Putamen (tissue), 1 donor: ENCODE data around the gene KIF25.

Source experiments
- DNase-seq: peaks from one replicate; pipeline ENCODE4 v3.0.0-alpha.2; 2016; ENCODE audit warnings: low spot score

Gene KIF25

GRCh38 chr6:168050881-168051586 lies 53.6 kb downstream of the KIF25 start:
- no peak for DNase-seq

DNA sequence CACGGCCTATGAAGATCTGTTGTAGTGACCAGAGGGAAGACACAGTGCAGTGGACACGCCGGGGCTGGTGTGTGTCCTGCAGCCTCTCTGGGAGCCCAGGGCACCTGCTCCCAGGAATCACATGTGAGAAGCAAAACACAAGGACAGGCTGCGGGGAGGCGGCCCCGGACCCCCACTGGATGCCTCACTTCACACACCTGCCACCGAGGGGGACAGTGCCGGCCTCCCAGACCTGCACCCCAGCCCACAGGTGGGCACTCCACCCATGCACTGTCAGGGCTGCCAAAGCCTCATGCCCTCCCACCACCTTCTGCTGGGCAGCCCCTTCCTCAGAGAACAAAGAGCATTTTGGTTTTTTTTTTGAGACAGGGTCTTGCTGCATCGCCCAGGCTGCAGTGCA lies 54.2 kb downstream of the KIF25 start:
- no peak for DNase-seq

- no peak for DNase-seq
These were observed 54.9 kb downstream of the KIF25 start for GRCh38 chr6:168052291-168052891.

DNA sequence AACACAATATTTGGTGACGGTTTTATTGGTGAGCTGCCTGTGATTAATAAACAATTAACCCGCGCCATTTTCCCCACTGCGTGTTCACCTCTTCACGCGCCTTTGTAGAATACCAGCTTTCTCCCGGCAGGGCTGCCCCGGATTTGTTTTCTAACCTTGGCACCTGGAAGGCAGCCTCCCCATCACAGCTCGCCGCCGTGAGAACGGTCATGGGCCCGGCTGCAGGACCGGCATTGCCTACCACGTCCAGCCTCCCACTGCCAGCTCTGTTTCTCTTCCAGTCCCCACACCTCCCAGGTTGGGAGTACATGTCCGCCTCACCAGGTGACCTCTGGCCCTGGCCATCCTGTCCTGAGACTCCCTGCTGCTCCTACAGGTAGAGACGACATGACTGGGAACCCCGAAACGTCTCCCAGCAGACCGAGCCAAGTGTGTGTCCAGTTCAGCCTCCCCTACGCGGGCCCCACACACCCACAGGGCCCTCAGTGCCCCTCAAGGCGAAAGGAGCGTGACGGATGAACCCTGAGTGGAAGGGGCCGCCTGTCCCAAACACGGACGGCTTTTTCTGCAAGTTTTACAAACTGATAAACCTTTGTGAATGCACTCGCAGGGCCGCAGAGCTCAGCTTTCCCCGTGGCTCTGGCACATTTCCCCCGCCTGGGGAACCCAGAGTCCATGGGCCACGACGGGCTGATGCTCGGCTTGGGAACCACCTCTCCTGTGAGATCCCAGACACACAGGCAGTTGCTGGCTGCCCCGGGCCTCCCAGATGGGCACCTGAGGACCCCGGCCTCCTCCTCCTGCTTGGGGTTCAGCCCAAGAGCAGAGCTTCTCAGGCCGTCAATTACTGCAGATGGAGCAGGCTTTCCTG lies 55.9 kb downstream of the KIF25 start:
- DNase-seq: no peak

GRCh38 chr6:168053957-168054471 lies 56.5 kb downstream of the KIF25 start:
- no peak for DNase-seq

GRCh38 chr6:168054765-168055560 lies 57.5 kb downstream of the KIF25 start:
- no peak for DNase-seq

GRCh38 chr6:168055696-168056489 lies 58.4 kb downstream of the KIF25 start:
- no peak for DNase-seq

DNA sequence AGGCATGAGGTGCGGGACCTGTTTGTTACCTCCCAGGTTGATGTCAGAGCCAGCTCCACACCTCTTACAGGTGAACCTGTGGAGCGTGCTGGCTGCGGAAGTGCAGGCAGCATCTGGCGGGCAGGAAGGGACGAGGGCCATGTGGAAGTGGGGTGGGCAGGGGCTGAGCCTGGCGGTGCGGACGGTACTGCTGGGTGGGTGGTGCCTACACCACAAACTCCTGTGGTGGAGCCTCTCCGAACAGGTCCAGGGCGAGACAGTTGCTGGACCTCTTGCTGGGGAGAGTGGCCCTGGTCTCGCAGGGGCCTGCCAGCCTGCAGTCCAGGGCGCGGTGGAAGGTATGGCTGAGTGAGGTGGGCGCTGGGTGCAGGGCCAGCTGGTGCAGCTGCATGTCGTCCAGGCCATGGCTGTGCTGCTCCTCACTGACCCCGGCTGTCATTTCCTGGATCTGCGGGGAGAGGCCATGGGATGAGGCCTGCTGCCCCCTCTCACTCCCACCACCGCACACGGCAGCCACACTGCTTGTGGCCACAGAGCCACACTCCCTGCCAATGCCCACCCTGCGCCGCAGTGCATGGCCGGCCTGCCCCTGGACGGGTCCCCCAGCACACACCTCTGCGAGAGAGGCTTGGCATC lies 59.5 kb downstream of the KIF25 start:
- DNase-seq: no peak

DNA sequence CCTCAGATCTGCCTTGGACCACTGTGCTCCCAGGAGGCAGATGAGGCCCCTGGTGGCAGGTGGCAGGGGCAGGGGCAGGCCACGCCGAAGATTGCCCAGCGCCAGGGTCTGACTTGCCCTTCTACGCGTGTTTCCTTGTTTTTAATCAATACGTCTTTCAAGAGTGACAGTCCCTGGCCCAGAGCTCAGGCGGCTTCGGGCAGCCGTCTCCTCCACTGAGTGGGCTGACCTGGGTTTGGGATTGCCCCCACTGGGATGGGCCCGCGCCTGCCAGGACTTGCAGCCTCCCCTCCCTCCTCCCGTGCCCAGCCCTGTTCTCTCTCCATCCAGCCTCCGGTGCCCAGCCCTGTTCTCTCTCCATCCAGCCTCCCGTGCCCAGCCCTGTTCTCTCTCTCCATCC lies 60.4 kb downstream of the KIF25 start:
- no peak for DNase-seq

DNA sequence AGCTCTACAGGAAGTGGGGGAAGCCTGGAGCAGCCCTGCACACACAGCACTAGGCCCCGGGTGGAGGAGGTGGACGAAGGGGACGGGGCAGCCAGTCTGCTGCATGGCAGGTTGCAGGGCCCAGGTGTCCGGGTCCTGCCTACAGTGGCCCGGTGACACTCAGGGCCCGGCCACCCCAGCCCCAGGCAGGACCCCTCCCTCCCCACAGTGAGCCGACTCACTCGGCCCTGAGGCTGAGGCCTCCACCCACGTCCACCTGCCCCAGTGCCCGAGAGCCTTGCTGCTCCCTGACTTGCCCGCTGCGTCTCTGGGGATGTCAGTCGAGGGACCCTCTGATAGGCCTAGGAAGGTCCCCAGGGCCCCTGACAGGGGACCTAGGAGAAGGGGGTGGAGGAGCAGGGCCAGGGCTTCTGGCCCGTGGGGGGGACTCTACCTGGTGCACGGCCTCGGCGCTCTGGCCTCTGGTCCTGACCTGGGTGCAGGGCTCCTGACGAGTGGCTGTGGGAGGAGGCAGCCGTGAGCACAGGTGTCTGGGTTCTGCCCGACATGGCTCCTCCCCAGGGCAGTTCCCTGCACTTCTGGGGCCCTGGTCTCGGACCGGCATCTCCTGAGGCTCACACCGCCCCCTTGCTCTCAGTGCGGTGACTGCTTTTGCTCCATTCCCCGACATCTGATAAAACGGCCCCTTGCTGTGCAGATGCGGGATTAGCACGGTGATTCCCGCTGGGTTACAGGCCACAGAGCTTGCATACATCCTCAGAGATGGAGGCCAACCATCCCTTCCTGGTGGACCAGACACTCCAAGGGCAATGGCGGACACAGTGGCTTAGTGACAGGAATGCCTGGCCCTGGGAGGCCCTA lies 61.5 kb downstream of the KIF25 start:
- DNase-seq: no peak

DNA sequence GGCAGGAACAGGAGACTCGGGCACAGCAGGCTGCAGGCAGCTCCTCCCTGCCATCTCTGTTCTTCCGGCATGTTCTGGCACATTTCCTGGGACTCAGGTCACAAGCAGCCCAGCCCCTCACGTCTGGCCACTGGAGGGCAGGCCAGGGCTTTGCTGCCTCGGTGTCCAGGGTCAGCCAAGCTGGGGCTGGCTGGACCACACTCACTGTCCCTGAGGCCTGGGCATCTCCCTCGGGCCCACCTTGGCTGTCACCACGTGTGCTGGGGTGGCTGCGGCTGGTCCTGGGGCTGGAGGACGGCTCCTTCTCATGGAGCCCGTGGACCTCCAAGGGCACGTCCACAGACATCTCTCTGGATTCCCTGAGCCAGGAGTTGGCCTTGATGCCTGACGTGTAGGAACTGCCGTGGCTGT lies 63.1 kb downstream of the KIF25 start:
- DNase-seq: peak; percentile 66

- DNase-seq: no peak
These were observed 64.1 kb downstream of the KIF25 start for GRCh38 chr6:168061269-168062210.

GRCh38 chr6:168062346-168063289 lies 65.1 kb downstream of the KIF25 start:
- DNase-seq: no peak

DNA sequence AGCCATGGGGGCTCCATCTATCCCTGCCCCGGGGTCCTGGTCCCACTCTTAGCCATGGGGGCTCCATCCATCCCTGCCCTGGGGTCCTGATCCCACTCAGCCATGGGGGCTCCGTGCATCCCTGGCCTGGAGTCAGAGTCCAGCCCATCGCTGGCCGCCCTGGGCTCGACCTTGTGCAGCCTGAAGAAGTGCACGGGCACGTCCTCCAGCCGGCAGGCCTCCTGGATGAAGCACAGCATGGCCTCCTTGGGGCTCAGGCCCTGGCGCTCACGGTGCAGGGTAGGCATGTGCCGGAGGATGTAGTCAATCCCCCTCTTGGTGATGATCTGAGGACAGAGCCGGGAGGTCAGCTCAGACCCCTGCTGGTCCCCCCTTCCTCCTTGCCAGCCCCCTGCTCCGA lies 66.0 kb downstream of the KIF25 start:
- no peak for DNase-seq

DNA sequence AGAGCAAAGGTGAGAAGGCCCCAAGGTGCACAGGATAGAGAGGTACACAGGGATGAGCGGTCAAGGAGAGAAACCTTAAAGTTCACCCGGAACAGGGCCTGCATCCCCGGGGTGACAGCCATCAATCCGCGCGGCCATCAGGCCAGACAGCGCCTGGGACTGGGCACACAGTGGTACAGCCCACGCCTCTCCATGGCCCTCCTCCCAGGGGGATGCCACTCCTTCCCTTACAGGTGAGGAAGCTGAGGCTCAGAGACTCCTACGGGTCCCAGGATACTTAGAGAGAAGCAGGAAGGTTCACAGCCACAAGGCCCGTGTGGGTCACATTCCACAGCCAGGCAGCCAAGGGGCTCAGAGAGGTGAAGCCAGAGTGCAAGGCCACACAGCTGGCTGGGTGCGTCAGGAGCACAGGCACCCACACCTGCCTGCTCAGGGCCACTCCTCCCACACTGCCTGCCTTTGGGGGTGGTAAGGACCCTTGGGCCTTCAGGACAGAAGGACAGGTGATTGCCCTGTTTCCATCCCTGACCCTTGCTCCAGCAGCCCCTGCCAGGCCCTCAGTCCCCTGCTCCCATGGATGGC lies 66.8 kb downstream of the KIF25 start:
- DNase-seq: no peak

- DNase-seq: no peak
These were observed 69.7 kb downstream of the KIF25 start for GRCh38 chr6:168067081-168067759.
